Nucleus accumbens (tissue), 56 donors: ENCODE measurements around the gene LTB4R2.
A peak's percentile ranks its signal among the peaks of the same experiment; 100 is the strongest.

Experiments used
- DNase-seq, 56 donors: peaks; one replicate each; lab custom pipeline; 2025; lab: John Stamatoyannopoulos, UW

LTB4R2 gene

GRCh38 chr14:24309538-24310264 lies at the start of gene LTB4R2:
LTB4R2 (plus strand) TSS chr14:24310140; CDS start chr14:24310665, 525 bp downstream.
- no peak for DNase-seq

- DNase-seq: no peak
Measured at GRCh38 chr14:24260780-24261157, 49.2 kb upstream of the LTB4R2 start.

- DNase-seq: no peak
Measured at GRCh38 chr14:24261256-24261968, 48.5 kb upstream of the LTB4R2 start.

- no peak for DNase-seq
Measured at GRCh38 chr14:24261969-24262327, 48.0 kb upstream of the LTB4R2 start.

GRCh38 chr14:24262821-24263733 lies 46.9 kb upstream of the LTB4R2 start, which contains the start of gene TGM1:
TGM1 (minus strand) TSS chr14:24263177; CDS start chr14:24262352, 825 bp downstream.
- no peak for DNase-seq

- no peak for DNase-seq
Measured at GRCh38 chr14:24263848-24264247, 46.1 kb upstream of the LTB4R2 start.

- DNase-seq: no peak
Measured at GRCh38 chr14:24264298-24264697, 45.6 kb upstream of the LTB4R2 start.

- DNase-seq: no peak
Measured at GRCh38 chr14:24266344-24267244, 43.3 kb upstream of the LTB4R2 start.

- DNase-seq: no peak
Measured at GRCh38 chr14:24267516-24267915, 42.4 kb upstream of the LTB4R2 start.

- DNase-seq: no peak
Measured at GRCh38 chr14:24268225-24268624, 41.7 kb upstream of the LTB4R2 start.

GRCh38 chr14:24269368-24269767 lies 40.6 kb upstream of the LTB4R2 start:
- DNase-seq: no peak

- no peak for DNase-seq
Measured at GRCh38 chr14:24269910-24270536, 39.9 kb upstream of the LTB4R2 start.

GRCh38 chr14:24270537-24271133 lies 39.3 kb upstream of the LTB4R2 start:
- peak in 2 of 56 donors; percentile 41 to 49 for DNase-seq

- DNase-seq: peak in 55 of 56 donors; percentile 27 to 87 (median 72)
Measured at GRCh38 chr14:24271134-24271833, 38.7 kb upstream of the LTB4R2 start, which contains the start of gene RABGGTA. RABGGTA (minus strand) TSS chr14:24271597; CDS start chr14:24271115, 482 bp downstream.

GRCh38 chr14:24271834-24272263 lies 38.1 kb upstream of the LTB4R2 start:
- no peak for DNase-seq

- DNase-seq: no peak
Measured at GRCh38 chr14:24272467-24272866, 37.5 kb upstream of the LTB4R2 start.

- no peak for DNase-seq
Measured at GRCh38 chr14:24273422-24273998, 36.4 kb upstream of the LTB4R2 start.

GRCh38 chr14:24274101-24274543 lies 35.8 kb upstream of the LTB4R2 start:
- peak in 2 of 56 donors; percentile 3 to 11 for DNase-seq
